SK-N-MC (cell line): ENCODE results near the gene CFAP45.

Experiments
- EZH2 ChIP-seq: fragments of 200-600 bp; sonication (generic); IDR thresholded peaks from one replicate; pipeline ENCODE4 v1.6.1; 2017; ENCODE audit warnings: antibody characterized with exemption
- FOXP2 ChIP-seq: optimal IDR thresholded peaks from 2 replicates; pipeline ENCODE3; 2011; ENCODE audit warnings: mild to moderate bottlenecking, moderate library complexity; ENCODE audit not compliant: insufficient read depth; ENCODE audit errors: extremely low read length, control extremely low read depth
- POLR2AphosphoS5 ChIP-seq: IDR thresholded peaks from 2 replicates; pipeline ENCODE4 v1.6.1; 2012; ENCODE audit warnings: mild to moderate bottlenecking, low read depth, low read length, borderline replicate concordance

DNA sequence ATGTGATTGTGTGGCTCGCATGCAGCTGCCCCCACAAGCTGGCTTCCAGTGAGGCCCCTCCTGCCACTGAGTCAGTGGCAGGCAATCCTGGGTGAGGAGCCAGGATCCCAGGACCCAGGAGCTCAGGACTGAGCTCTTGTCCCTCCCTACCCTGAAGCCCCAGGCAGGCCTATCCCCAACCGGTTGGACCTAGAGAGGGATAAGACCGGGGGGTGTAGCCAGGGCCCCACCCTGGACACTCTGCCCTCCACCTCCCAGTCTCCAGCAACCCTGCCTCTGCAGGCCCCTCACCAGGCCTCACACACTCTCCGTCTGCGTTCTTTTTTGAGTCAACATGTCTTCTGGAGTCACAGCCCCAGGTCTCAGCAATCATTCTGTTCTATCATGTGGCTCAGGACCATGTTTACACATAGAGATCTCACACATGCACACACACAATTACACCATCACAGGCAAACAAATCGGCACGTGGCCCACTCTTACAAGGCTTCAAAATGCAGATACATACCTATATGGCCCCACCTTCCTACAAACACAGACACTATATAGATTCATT is 40.1 kb downstream of the CFAP45 start:
- TF ChIP-seq POLR2AphosphoS5 = no peak
- TF ChIP-seq EZH2 = no peak
- no peak for TF ChIP-seq FOXP2
